Skeletal muscle satellite cell (primary cell): ENCODE results near the gene ANTKMT.

Experiments used
- H3K27me3 ChIP-seq: 2 replicates; pipeline ENCODE4 v1.7.0; 2013; ENCODE audit warnings: low read length; ENCODE audit not compliant: control insufficient read depth, insufficient read depth
- H3K36me3 ChIP-seq: 2 replicates; pipeline ENCODE4 v1.7.0; 2013; ENCODE audit warnings: mild to moderate bottlenecking, control low read depth, low read length; ENCODE audit not compliant: insufficient read depth
- H3K4me1 ChIP-seq: 2 replicates; pipeline ENCODE4 v1.7.0; 2013; ENCODE audit warnings: low read length; ENCODE audit not compliant: control insufficient read depth, insufficient read depth
- H3K4me2 ChIP-seq: 2 replicates; pipeline ENCODE4 v1.7.0; 2013; ENCODE audit warnings: mild to moderate bottlenecking, low read length
- H3K4me3 ChIP-seq: 2 replicates; pipeline ENCODE4 v1.7.0; 2013; ENCODE audit warnings: low read length
- H3K9ac ChIP-seq: 2 replicates; pipeline ENCODE4 v1.7.0; 2013; ENCODE audit warnings: mild to moderate bottlenecking, low read depth, low read length, moderate library complexity
- H3K9me3 ChIP-seq: replicated peaks from 2 replicates; pipeline ENCODE4 v1.7.0; 2013; ENCODE audit warnings: mild to moderate bottlenecking, control low read depth, low read length

Gene ANTKMT

DNA sequence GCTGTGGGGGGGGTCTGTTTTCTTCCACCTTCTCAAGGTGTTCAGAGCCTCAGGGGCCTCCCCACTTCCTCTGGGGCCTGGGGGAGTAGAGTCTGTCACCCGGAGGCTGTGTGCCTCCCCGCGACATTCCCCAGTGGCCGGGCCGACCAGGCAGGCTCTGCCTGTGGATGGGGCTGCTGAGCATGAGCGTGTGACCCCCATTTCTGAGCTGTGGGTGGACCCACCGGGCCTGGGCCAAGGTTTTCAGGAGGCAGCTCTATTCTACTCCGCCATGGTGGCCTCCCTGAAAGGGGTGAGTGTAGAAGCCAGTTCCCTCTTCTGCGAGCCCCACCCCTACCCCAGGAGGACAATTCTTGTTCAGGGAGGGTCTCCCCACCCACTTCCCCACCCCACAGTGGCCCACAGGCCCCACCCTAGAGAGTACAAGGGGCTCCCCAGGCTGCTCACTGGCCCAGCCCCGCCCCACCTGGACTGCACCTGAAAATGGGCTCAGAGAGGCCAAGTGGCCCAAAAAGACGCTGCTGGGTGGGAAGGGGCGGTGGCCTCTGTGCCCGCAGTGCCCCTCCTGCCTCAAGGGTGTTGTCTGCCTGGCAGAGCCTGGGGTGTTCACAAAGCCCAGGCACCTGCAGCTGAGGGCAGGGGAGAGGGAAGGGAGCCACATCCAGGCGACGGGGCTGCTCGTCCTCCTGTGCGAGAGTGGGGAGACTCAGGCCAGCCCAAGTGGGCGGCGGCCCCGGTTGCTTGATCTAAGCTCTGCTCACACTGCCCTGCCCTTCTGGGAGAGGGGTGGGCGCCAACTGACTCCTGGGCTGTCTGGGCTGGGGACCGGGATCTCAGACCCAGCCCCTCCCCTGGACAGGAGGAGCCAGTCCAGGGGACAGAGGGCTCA lies 40.9 kb downstream of the ANTKMT start:
- H3K9me3 ChIP-seq, result no peaks in the 10 kb centered on the region
- H3K9ac ChIP-seq, result no peak overlapping the region
- H3K27me3 ChIP-seq, result peaks cover 3% of the 10 kb centered on the region
- peaks cover 6% of the 10 kb centered on the region for H3K4me1 ChIP-seq
- no peaks in the 10 kb centered on the region for H3K36me3 ChIP-seq
- no peak overlapping the region for H3K4me3 ChIP-seq
- H3K4me2 ChIP-seq, result no peak overlapping the region

DNA sequence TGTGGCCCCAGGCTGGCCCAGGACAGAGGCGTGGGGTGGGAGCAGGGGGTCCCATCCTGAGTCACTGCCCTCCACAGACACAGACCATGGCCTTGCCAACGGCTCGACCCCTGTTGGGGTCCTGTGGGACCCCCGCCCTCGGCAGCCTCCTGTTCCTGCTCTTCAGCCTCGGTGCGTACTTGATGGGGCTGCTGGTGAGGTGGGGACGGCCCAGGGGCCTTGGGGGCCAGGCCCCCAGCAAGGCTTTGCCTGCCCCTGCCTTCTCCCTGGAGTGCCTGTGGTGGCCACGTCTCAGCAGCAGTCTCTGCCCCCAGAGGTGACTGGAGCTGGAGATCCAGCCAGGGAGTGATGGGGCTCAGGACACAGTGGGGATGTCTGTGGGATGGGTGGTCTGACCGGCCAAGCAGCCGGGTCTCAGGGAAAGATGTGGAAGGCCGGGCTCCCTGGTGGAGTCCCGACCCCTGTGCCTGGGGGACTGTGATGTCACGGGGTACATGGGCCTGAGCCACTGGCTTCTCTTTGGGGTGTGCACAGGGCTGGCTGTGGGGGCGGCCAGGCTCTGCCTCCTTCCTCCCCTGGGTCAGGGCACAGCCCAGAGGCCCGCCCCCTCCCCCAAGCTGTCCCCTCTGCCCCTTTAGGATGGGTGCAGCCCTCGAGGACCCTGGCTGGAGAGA lies 41.8 kb downstream of the ANTKMT start:
- Histone ChIP-seq H3K4me3 (no peak overlapping the region), H3K36me3 (no peaks in the 10 kb centered on the region), H3K9me3 (no peaks in the 10 kb centered on the region), H3K4me2 (no peak overlapping the region), H3K4me1 (peaks cover 6% of the 10 kb centered on the region), H3K9ac (no peak overlapping the region), H3K27me3 (peaks cover 3% of the 10 kb centered on the region)

DNA sequence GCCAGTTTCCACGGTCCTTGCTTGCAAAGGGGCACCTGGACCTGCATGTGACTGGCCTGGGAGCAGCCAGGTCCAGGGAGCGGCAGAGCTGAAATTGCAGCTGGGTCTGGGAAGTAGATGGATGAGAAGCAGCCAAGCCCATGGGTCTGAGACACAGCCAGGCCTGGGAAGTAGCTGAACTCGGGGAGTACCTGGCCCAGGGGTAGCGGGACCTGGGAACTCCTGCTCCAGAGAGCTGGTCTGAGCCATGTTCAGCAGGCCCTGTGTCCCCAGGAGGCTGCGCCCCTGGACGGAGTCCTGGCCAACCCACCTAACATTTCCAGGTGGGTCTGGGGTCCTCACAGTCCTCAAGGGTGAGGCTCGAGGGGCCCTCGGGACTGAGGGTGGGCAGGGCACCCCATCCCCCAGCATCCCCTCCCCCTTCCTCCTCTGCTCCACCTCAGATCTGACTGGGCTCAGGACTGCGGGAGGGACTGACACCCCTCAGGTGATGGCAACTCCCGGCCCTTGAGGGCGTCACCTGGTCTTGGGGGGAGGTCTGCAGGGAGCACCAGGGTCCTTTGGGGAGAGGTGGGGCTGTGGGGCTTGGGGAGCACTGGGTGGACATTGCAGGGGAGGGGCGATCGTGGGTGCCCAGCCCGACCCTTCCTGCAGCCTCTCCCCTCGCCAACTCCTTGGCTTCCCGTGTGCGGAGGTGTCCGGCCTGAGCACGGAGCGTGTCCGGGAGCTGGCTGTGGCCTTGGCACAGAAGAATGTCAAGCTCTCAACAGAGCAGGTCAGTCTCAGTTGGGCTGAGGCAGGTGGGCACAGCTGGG lies 42.6 kb downstream of the ANTKMT start:
- Histone ChIP-seq H3K36me3 (no peaks in the 10 kb centered on the region), H3K9me3 (no peaks in the 10 kb centered on the region), H3K9ac (no peak overlapping the region), H3K4me3 (no peak overlapping the region), H3K4me2 (no peak overlapping the region), H3K27me3 (peaks cover 3% of the 10 kb centered on the region), H3K4me1 (peaks cover 6% of the 10 kb centered on the region)

DNA sequence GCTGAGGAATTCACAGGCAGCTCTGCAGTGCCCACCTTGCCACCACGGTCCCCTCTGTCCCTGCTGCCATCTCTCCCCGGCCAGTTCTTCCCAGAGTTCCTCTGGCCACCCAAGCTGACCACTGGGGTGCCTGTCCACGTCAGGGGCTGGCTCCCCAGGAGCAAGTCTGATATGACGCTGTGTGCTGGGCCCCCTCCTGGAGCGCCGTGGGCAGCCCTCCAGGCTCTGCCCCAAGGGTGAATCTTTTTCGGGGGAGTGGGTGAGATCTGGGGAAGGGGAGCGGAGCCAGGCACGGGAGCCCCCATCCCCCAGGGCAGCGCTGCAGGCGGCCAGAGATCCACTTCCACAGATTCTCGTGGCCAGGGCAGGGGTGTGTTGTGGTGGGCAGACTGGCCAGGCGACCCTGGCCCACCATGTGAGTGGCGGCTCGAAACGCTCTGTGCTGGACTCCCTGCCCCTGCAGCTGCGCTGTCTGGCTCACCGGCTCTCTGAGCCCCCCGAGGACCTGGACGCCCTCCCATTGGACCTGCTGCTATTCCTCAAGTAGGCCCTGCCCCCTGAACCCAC lies 43.3 kb downstream of the ANTKMT start:
- H3K4me3 ChIP-seq, result no peak overlapping the region
- H3K4me2 ChIP-seq, result no peak overlapping the region
- no peaks in the 10 kb centered on the region for H3K36me3 ChIP-seq
- H3K9ac ChIP-seq, result no peak overlapping the region
- peaks cover 6% of the 10 kb centered on the region for H3K4me1 ChIP-seq
- H3K9me3 ChIP-seq, result no peaks in the 10 kb centered on the region
- peaks cover 3% of the 10 kb centered on the region for H3K27me3 ChIP-seq

DNA sequence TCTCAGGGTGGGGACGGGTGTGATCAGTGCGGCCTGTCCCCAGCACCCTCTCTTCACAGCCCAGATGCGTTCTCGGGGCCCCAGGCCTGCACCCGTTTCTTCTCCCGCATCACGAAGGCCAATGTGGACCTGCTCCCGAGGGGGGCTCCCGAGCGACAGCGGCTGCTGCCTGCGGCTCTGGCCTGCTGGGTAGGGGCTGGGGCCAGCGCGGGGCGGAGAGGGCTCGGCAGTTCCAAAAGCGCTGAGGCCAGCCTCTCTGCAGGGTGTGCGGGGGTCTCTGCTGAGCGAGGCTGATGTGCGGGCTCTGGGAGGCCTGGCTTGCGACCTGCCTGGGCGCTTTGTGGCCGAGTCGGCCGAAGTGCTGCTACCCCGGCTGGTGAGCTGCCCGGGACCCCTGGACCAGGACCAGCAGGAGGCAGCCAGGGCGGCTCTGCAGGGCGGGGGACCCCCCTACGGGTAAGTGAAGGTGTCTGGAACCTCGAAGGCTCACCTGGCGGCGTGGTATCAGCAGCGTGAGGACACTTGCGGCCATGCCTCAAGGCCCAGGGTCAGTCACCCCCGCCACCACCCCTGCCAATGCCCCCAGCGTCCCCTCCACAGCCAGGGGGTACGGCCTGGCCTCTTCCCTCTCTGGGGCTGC lies 44.0 kb downstream of the ANTKMT start:
- H3K9me3 ChIP-seq, result no peaks in the 10 kb centered on the region
- H3K9ac ChIP-seq, result no peak overlapping the region
- no peak overlapping the region for H3K4me2 ChIP-seq
- peaks cover 3% of the 10 kb centered on the region for H3K27me3 ChIP-seq
- peaks cover 6% of the 10 kb centered on the region for H3K4me1 ChIP-seq
- H3K36me3 ChIP-seq, result no peaks in the 10 kb centered on the region
- no peak overlapping the region for H3K4me3 ChIP-seq

DNA sequence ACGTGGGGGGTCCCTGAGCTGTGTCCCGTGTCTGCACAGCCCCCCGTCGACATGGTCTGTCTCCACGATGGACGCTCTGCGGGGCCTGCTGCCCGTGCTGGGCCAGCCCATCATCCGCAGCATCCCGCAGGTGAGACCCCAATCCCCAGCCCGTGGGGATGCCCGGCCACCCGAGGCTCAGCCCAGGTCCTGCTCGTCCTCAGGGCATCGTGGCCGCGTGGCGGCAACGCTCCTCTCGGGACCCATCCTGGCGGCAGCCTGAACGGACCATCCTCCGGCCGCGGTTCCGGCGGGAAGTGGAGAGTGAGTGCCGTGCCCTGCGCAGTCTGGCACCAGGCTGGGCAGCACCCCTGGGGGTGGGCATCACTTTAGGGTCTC lies 44.5 kb downstream of the ANTKMT start:
- Histone ChIP-seq H3K4me2 (no peak overlapping the region), H3K9ac (no peak overlapping the region), H3K9me3 (no peaks in the 10 kb centered on the region), H3K36me3 (no peaks in the 10 kb centered on the region), H3K4me1 (peaks cover 5% of the 10 kb centered on the region), H3K27me3 (peaks cover 3% of the 10 kb centered on the region), H3K4me3 (no peak overlapping the region)

DNA sequence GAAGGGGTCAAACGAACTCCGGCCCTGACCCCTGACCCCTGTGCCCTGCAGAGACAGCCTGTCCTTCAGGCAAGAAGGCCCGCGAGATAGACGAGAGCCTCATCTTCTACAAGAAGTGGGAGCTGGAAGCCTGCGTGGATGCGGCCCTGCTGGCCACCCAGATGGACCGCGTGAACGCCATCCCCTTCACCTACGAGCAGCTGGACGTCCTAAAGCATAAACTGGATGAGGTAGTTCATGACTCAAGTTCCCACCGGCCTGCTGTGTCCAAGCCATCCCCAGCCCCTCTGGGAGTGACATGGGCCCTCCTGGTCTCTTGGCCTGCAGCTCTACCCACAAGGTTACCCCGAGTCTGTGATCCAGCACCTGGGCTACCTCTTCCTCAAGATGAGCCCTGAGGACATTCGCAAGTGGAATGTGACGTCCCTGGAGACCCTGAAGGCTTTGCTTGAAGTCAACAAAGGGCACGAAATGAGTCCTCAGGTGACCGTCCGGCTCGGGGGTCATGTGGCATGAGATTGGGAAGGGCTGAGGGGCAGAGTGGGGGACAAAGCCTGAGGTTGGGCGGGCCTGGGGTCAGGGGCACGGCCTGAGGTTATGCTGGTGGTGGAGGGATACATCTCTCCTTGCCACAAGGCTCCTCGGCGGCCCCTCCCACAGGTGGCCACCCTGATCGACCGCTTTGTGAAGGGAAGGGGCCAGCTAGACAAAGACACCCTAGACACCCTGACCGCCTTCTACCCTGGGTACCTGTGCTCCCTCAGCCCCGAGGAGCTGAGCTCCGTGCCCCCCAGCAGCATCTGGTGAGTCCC lies 45.3 kb downstream of the ANTKMT start:
- H3K36me3 ChIP-seq, result no peaks in the 10 kb centered on the region
- H3K9ac ChIP-seq, result no peak overlapping the region
- H3K27me3 ChIP-seq, result no peaks in the 10 kb centered on the region
- H3K4me3 ChIP-seq, result no peak overlapping the region
- no peaks in the 10 kb centered on the region for H3K4me1 ChIP-seq
- no peaks in the 10 kb centered on the region for H3K9me3 ChIP-seq
- H3K4me2 ChIP-seq, result no peak overlapping the region

DNA sequence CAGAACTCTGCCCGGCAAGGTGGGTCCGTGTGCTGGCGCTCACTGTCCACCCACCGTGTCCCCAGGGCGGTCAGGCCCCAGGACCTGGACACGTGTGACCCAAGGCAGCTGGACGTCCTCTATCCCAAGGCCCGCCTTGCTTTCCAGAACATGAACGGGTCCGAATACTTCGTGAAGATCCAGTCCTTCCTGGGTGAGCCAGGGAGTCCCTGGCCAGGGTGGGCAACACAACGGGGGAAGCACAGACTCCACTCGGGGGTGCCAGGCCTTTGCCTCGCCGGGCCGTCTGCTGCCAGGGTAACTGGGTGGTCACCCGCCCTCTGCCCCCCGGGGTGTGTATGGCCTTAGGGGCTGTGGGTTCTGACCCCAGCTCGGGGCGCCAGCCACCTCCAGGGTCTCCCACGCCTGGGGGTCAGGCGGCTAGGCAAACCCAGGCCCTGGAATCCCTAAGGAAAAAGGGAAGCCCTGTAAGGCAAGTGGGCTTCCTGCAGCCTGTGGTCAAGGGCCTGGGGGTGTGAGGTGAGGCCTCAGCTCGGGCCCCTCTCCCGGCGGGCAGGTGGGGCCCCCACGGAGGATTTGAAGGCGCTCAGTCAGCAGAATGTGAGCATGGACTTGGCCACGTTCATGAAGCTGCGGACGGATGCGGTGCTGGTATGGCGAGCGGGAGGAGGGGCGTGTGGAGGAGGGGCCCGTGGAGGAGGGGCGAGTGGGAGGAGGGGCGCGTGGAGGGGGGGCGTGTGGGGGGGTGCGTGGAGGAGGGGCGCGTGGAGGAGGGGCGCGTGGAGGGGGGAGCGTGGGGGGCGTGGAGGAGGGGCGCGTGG lies 46.1 kb downstream of the ANTKMT start:
- no peaks in the 10 kb centered on the region for H3K4me1 ChIP-seq

DNA sequence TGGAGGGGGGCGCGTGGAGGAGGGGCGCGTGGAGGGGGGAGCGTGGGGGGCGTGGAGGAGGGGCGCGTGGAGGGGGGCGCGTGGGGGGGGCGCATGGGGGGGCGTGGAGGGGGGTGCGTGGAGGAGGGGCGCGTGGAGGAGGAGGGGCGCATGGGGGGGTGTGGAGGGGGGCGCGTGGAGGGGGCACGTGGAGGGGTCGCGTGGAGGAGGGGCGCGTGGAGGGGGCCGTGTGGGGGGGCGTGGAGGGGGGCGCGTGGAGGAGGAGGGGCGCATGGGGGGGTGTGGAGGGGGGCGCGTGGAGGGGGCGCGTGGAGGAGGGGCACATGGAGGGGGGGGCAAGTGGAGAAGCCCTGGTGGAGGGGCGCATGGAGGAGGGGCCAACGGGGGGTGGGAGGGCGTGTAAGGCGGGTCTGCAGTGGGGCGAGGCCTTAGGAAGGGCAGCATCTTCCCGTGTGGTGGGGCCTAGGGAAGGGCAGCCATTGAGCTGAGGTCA lies 46.8 kb downstream of the ANTKMT start:
- Histone ChIP-seq H3K4me1 (no peaks in the 10 kb centered on the region), H3K9me3 (no peaks in the 10 kb centered on the region), H3K9ac (no peak overlapping the region), H3K36me3 (no peaks in the 10 kb centered on the region), H3K4me2 (no peak overlapping the region), H3K27me3 (no peaks in the 10 kb centered on the region), H3K4me3 (no peak overlapping the region)

More for the DNA sequence above, 46.1 kb downstream of the ANTKMT start:
- Histone ChIP-seq H3K4me3 (no peak overlapping the region), H3K36me3 (no peaks in the 10 kb centered on the region), H3K4me2 (no peak overlapping the region), H3K9ac (no peak overlapping the region), H3K27me3 (no peaks in the 10 kb centered on the region), H3K9me3 (no peaks in the 10 kb centered on the region)

DNA sequence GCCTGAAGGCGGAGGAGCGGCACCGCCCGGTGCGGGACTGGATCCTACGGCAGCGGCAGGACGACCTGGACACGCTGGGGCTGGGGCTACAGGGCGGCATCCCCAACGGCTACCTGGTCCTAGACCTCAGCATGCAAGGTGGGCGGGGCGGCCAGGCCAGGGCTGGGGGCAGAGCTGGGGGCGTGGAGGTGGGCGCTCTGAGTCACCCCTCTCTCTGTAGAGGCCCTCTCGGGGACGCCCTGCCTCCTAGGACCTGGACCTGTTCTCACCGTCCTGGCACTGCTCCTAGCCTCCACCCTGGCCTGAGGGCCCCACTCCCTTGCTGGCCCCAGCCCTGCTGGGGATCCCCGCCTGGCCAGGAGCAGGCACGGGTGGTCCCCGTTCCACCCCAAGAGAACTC lies 47.5 kb downstream of the ANTKMT start:
- H3K27me3 ChIP-seq, result no peaks in the 10 kb centered on the region
- no peaks in the 10 kb centered on the region for H3K36me3 ChIP-seq
- no peak overlapping the region for H3K9ac ChIP-seq
- H3K4me2 ChIP-seq, result no peak overlapping the region
- H3K4me1 ChIP-seq, result no peaks in the 10 kb centered on the region
- H3K4me3 ChIP-seq, result no peak overlapping the region
- no peaks in the 10 kb centered on the region for H3K9me3 ChIP-seq
